SJSA1 (cell line): ENCODE measurements around the gene JADE2. TPM values are rescaled to one million over a fixed set of nuclear protein-coding genes. Genes with fewer than 3 reads are reported as not detected.
A peak's percentile ranks its signal among the peaks of the same experiment; 100 is the strongest.

Source experiments
- DNase-seq, 2 experiments: peaks; one replicate each; pipeline ENCODE4 v3.0.0-alpha.2; 2015 to 2020; ENCODE audit warnings: low spot score in 2 of 2, low read depth in 1 of 2
- H3K27ac ChIP-seq: fragments of 250-450 bp; sonication (Bioruptor Pico); 2 replicates; pipeline ENCODE4 v1.5.1; 2020; ENCODE audit warnings: mild to moderate bottlenecking, moderate library complexity
- H3K27me3 ChIP-seq: fragments of 250-450 bp; sonication (Bioruptor Pico); replicated peaks from 2 replicates; pipeline ENCODE4 v1.5.1; 2020; ENCODE audit warnings: mild to moderate bottlenecking, moderate library complexity
- H3K36me3 ChIP-seq: fragments of 250-450 bp; sonication (Bioruptor Pico); 2 replicates; pipeline ENCODE4 v1.5.1; 2020; ENCODE audit warnings: mild to moderate bottlenecking
- H3K4me1 ChIP-seq: fragments of 250-450 bp; sonication (Bioruptor Pico); replicated peaks from 2 replicates; pipeline ENCODE4 v1.6.1; 2021; ENCODE audit warnings: mild to moderate bottlenecking
- H3K4me3 ChIP-seq: fragments of 250-450 bp; sonication (Bioruptor Pico); 2 replicates; pipeline ENCODE4 v1.5.1; 2020; ENCODE audit warnings: mild to moderate bottlenecking
- H3K9me3 ChIP-seq: fragments of 250-450 bp; sonication (Bioruptor Pico); replicated peaks from 2 replicates; pipeline ENCODE4 v1.5.1; 2020; ENCODE audit warnings: mild to moderate bottlenecking
- total RNA-seq: library from RNA; depleted of rRNA; stranded (reverse); fragments of >200 nt; shearing (Covaris generic); gene quantifications from 2 replicates; pipeline ENCODE4 v1.2.3, GENCODE V29; 2014

Gene JADE2
- total RNA-seq, 1 experiment from 2014 or later = 14.6 TPM

DNA sequence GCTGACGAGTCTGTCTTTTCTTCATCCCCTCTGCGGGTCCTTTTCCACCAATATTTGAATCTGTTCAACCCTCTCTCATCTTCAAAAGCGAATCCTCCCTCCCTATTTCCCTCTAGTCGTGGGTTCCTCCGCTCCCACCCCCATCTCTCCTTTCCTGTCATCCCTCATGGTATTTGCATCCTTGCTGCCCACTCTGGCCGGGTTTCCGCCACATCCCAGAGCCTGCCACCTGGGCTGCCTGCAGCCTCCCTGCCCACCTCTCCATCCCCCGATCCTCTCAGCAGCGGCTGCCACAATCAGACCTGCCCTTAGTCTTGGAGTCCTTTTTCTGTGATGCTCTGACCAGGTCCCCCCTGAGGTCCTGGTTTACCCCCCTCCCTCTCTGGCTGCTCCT is 44.9 kb downstream of the JADE2 start:
- Histone ChIP-seq H3K27me3 (no peaks in the 10 kb centered on the region), H3K4me3 (no peak overlapping the region), H3K36me3 (peaks cover 81% of the 10 kb centered on the region), H3K9me3 (no peaks in the 10 kb centered on the region), H3K4me1 (peaks cover 17% of the 10 kb centered on the region), H3K27ac (no peak overlapping the region)
- no peak for DNase-seq

DNA sequence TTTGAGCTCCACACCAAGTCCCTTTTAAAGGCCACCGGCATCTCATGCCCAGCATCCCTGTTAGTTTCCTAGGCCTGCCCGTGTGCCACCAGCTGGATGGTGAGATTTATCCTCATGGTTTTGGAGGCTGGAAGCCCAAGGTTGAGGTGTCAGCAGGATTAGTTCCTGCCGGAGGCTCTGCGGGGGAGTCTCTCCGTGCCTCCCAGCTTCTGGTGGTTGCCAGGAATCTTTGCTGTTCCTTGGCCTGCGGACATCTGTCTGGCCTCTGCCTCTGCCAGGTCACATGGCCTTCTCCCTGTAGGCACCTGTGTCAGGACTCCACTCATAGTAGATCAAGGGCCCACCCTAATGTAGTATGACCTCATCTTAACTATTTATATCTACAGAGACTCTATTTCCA is 45.4 kb downstream of the JADE2 start:
- Histone ChIP-seq H3K4me3 (no peak overlapping the region), H3K27ac (no peak overlapping the region), H3K9me3 (no peaks in the 10 kb centered on the region), H3K36me3 (peaks cover 85% of the 10 kb centered on the region), H3K4me1 (peaks cover 17% of the 10 kb centered on the region), H3K27me3 (no peaks in the 10 kb centered on the region)
- DNase-seq = no peak

- H3K27me3 ChIP-seq = no peaks in the 10 kb centered on the region
Observed at GRCh38 chr5:134571693-134572405, 46.4 kb downstream of the JADE2 start.

GRCh38 chr5:134572811-134573210 is 47.3 kb downstream of the JADE2 start:
- peaks cover 79% of the 10 kb centered on the region for H3K36me3 ChIP-seq
- no peaks in the 10 kb centered on the region for H3K27me3 ChIP-seq
- H3K27ac ChIP-seq = no peak overlapping the region
- H3K9me3 ChIP-seq = no peaks in the 10 kb centered on the region
- no peak for DNase-seq
- no peak overlapping the region for H3K4me3 ChIP-seq
- peaks cover 25% of the 10 kb centered on the region for H3K4me1 ChIP-seq

More at GRCh38 chr5:134571693-134572405, 46.4 kb downstream of the JADE2 start:
- Histone ChIP-seq H3K27ac (no peak overlapping the region), H3K36me3 (peaks cover 83% of the 10 kb centered on the region), H3K9me3 (no peaks in the 10 kb centered on the region), H3K4me3 (no peak overlapping the region), H3K4me1 (peaks cover 21% of the 10 kb centered on the region)
- DNase-seq = no peak

DNA sequence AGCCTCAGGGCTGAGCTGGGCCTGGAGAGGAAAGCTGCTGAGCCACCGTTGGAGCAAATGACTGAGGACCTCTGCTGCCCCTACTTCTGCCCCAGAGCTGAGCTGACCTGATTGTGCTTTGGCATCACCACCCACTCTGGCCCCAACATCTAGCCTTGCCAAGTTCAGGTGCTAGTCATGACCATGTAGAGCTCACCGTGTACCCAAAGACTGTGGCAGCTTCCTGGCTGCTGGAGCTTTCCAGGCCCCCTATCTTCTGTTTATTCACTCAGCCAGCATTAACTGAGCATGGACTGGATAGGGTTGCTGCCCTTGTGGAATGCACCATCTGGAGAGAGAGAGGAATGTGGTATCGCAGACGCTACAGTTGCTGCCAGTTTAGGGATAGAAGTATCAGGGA is 49.1 kb downstream of the JADE2 start:
- H3K36me3 ChIP-seq = peaks cover 82% of the 10 kb centered on the region

GRCh38 chr5:134575316-134575715 is 49.8 kb downstream of the JADE2 start:
- Histone ChIP-seq H3K9me3 (no peaks in the 10 kb centered on the region), H3K4me1 (peaks cover 12% of the 10 kb centered on the region), H3K27me3 (no peaks in the 10 kb centered on the region), H3K4me3 (no peak overlapping the region), H3K36me3 (peaks cover 80% of the 10 kb centered on the region), H3K27ac (no peak overlapping the region)
- no peak for DNase-seq

More for the DNA sequence above, 49.1 kb downstream of the JADE2 start:
- no peak overlapping the region for H3K27ac ChIP-seq
- H3K9me3 ChIP-seq = no peaks in the 10 kb centered on the region
- no peaks in the 10 kb centered on the region for H3K27me3 ChIP-seq
- no peak overlapping the region for H3K4me3 ChIP-seq
- DNase-seq = no peak
- H3K4me1 ChIP-seq = peaks cover 12% of the 10 kb centered on the region

GRCh38 chr5:134576386-134577021 is 51.0 kb downstream of the JADE2 start:
- no peak for DNase-seq
- Histone ChIP-seq H3K27ac (no peak overlapping the region), H3K9me3 (no peaks in the 10 kb centered on the region), H3K36me3 (peaks cover 73% of the 10 kb centered on the region), H3K4me1 (peaks cover 12% of the 10 kb centered on the region), H3K27me3 (no peaks in the 10 kb centered on the region), H3K4me3 (no peak overlapping the region)

GRCh38 chr5:134577022-134577795 is 51.7 kb downstream of the JADE2 start:
- Histone ChIP-seq H3K27ac (no peak overlapping the region), H3K27me3 (no peaks in the 10 kb centered on the region), H3K4me3 (no peak overlapping the region), H3K9me3 (no peaks in the 10 kb centered on the region), H3K36me3 (peaks cover 66% of the 10 kb centered on the region), H3K4me1 (peaks cover 12% of the 10 kb centered on the region)
- DNase-seq = peak; percentile 48 to 76

- Histone ChIP-seq H3K27ac (no peak overlapping the region), H3K36me3 (peaks cover 58% of the 10 kb centered on the region), H3K4me1 (peaks cover 12% of the 10 kb centered on the region), H3K9me3 (no peaks in the 10 kb centered on the region), H3K4me3 (no peak overlapping the region), H3K27me3 (no peaks in the 10 kb centered on the region)
- peak; percentile 76 to 87 for DNase-seq
Observed at GRCh38 chr5:134577796-134578577, 52.5 kb downstream of the JADE2 start.

- Histone ChIP-seq H3K27me3 (no peaks in the 10 kb centered on the region), H3K9me3 (no peaks in the 10 kb centered on the region), H3K36me3 (peaks cover 51% of the 10 kb centered on the region), H3K27ac (no peak overlapping the region), H3K4me3 (no peak overlapping the region), H3K4me1 (peaks cover 12% of the 10 kb centered on the region)
- DNase-seq = no peak
Observed at GRCh38 chr5:134578578-134579283, 53.3 kb downstream of the JADE2 start.

DNA sequence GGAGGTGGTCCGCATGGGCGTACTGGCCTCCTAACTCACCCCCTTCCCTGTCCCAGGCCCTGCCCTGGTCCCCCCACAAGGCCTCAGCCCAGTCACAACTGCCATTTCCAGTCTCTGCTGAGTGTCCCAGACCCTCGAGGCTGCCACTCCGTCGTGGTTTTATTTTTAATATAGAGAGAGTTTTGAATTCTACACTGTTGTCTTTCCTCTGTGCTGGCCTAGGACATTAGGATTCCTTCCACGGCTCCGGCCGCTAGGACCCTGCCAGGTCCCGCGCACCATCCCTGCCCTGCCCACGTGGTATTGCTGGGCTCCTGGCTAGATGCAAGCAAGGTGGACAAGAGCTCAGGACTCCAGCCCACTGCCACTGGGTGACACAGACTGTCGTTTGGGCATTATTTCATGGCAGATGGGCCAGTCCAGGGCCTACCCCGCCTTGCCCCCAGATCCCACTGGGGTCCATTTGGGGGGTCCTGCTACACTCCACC is 53.9 kb downstream of the JADE2 start:
- H3K4me3 ChIP-seq = no peak overlapping the region
- no peak for DNase-seq
- H3K27me3 ChIP-seq = no peaks in the 10 kb centered on the region
- H3K9me3 ChIP-seq = no peaks in the 10 kb centered on the region
- peaks cover 12% of the 10 kb centered on the region for H3K4me1 ChIP-seq
- no peak overlapping the region for H3K27ac ChIP-seq
- H3K36me3 ChIP-seq = peaks cover 48% of the 10 kb centered on the region

- H3K4me1 ChIP-seq = peaks cover 12% of the 10 kb centered on the region
- peaks cover 41% of the 10 kb centered on the region for H3K36me3 ChIP-seq
- no peak overlapping the region for H3K4me3 ChIP-seq
- H3K27me3 ChIP-seq = no peaks in the 10 kb centered on the region
- no peak for DNase-seq
- H3K27ac ChIP-seq = no peak overlapping the region
- no peaks in the 10 kb centered on the region for H3K9me3 ChIP-seq
Observed at GRCh38 chr5:134580001-134580460, 54.6 kb downstream of the JADE2 start.
